K562 (cell line): ENCODE results near the gene MRPL38. TPM values are rescaled to one million over a fixed set of nuclear protein-coding genes. Genes with fewer than 3 reads are reported as not detected.

Experiments used
- FOS ChIP-seq: IDR thresholded peaks from 3 replicates; pipeline ENCODE4 v1.6.1; 2011; ENCODE audit not compliant: insufficient read length; ENCODE audit errors: extremely low read depth
- MCM2 ChIP-seq: fragments of 450-650 bp; IDR thresholded peaks from 2 replicates; pipeline ENCODE4 v1.6.1; 2017; ENCODE audit warnings: low read depth, mild to moderate bottlenecking
- RFX1 ChIP-seq: fragments of 450-650 bp; IDR thresholded peaks from 2 replicates; pipeline ENCODE4 v1.6.1; 2016; ENCODE audit warnings: mild to moderate bottlenecking, moderate library complexity
- SMARCB1 ChIP-seq: IDR thresholded peaks from 2 replicates; pipeline ENCODE4 v1.6.1; 2011; ENCODE audit warnings: improper control_type of control experiment, low read depth; ENCODE audit not compliant: insufficient read length
- SRSF7 ChIP-seq: fragments of 200-400 bp; formaldehyde crosslinking; optimal IDR thresholded peaks from 2 replicates; pipeline ENCODE3; 2017; ENCODE audit warnings: mild to moderate bottlenecking, low read depth, low read length
- TEAD1 ChIP-seq, 2 experiments: fragments of 450-650 bp in 1 of 2; sonication (generic) in 1 of 2; formaldehyde crosslinking; IDR thresholded peaks; 2 replicates each; pipeline versions ENCODE4 v1.4.0 to v1.8.0; 2020 to 2022; ENCODE audit warnings: mild to moderate bottlenecking in 2 of 2, missing genetic modification reagents in 1 of 2
- ZNF75A ChIP-seq: fragments of 450-650 bp; formaldehyde crosslinking; IDR thresholded peaks from 2 replicates; pipeline ENCODE4 v1.4.0; 2020; ENCODE audit warnings: mild to moderate bottlenecking
- ZNF766 ChIP-seq: fragments of 200-800 bp; sonication (Bioruptor generic); conservative IDR thresholded peaks from 2 replicates; pipeline ENCODE4 v1.6.1; 2016; ENCODE audit warnings: missing genetic modification characterization, missing compliant biosample characterization
- ZNF79 ChIP-seq: fragments of 250-450 bp; sonication (Bioruptor Pico); IDR thresholded peaks from 2 replicates; pipeline ENCODE4 v1.4.0; 2020; ENCODE audit warnings: low read depth, mild to moderate bottlenecking, moderate library complexity
- polyA plus RNA-seq, 8 experiments: library from polyadenylated mRNA; depleted of rRNA in 4 of 8; stranded (reverse) in 5 of 8; unstranded in 3 of 8; fragments of >200 nt; fragmentation: Nextera tagmentation in 2 of 8; fragmentation: Illumina TruSeq in 1 of 8; extraction: Ambion mirVana in 2 of 8; extraction: Trizol in 1 of 8; gene quantifications; 2 replicates each; pipeline versions ENCODE4 v1.2.1 to v1.2.3, GENCODE V29; 2011 to 2014; ENCODE audit warnings: inconsistent platforms in 1 of 8, missing spikeins in 1 of 8
- total RNA-seq, 7 experiments: library from RNA; depleted of rRNA in 6 of 7; stranded (reverse); fragments of >200 nt in 6 of 7; fragmentation: Illumina TruSeq in 2 of 7; extraction: Trizol in 2 of 7; gene quantifications; 2 replicates each; pipeline versions ENCODE4 v1.2.1 to v1.2.3, GENCODE V29; 2011 to 2021; ENCODE audit warnings: low replicate concordance in 1 of 7
- TF ChIP-seq, protein P1 (sequence below): sonication (generic); formaldehyde crosslinking; IDR thresholded peaks from 2 replicates; pipeline ENCODE4 v1.8.0; 2022; ENCODE audit warnings: missing genetic modification reagents, mild to moderate bottlenecking, moderate library complexity, borderline replicate concordance
- TF ChIP-seq, protein P2 (sequence below): fragments of 250-450 bp; sonication (Bioruptor Pico); IDR thresholded peaks from 2 replicates; pipeline ENCODE4 v1.8.0; 2021; ENCODE audit warnings: borderline replicate concordance, mild to moderate bottlenecking, moderate library complexity; ENCODE audit not compliant: poor library complexity, severe bottlenecking
- TF ChIP-seq, protein P3 (sequence below): fragments of 250-450 bp; sonication (Bioruptor Pico); IDR thresholded peaks from 2 replicates; pipeline ENCODE4 v1.5.0; 2021; ENCODE audit warnings: mild to moderate bottlenecking, moderate library complexity
- TF ChIP-seq, protein P4 (sequence below), 2 experiments: IDR thresholded peaks; 2 replicates each; pipeline ENCODE4 v1.6.1; 2012; ENCODE audit warnings: improper control_type of control experiment in 2 of 2, low read depth in 2 of 2, low read length in 2 of 2, borderline replicate concordance in 1 of 2
- TF ChIP-seq, protein P5 (sequence below): fragments of 450-650 bp; formaldehyde crosslinking; conservative IDR thresholded peaks from 2 replicates; pipeline ENCODE4 v1.4.0; 2022; ENCODE audit warnings: mild to moderate bottlenecking, missing genetic modification characterization

The MRPL38 gene
- total and polyA plus RNA-seq, 9 of the 15 experiments (the other 6 are each of a cell fraction or from before 2014, with no cell fraction given) = 4.5 to 154 (median 48.5) TPM

DNA sequence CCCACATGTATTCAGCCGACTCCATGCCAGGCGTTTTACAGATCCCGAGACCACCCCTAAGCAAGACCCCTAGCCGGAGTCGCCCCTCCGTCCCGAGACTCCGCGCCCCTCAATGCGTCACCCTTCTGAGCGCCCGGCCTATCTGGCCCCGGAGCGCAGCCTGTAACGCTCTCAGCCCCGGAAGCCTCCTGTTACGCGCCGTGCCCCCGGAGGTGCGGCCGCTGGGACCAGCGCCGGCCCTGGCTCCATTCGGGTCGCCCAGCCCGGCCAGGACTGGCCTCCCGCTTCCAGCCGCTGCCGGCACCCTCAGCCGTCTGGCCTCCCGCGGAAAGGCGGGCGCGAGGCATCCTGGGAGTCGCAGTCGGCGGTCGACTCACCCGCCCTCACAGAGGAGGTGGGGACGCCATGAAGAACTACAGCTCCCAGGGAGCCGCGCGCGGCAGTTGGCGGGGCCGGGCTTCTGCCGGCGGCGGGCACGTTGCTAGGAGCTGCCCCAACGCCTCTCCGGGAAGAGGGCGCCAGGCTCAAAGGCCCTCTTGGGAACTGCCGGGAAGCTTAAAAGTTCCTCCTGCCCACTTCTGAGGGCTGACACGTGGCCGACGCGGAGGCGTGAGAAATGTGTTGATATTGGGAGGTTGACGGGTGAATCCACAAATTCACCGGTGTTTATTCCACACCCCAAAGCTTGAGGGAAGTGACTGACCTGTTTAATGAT lies 36.2 kb upstream of the MRPL38 start, which contains the start of gene FBF1 (continued):
- TF ChIP-seq, protein P1, sequence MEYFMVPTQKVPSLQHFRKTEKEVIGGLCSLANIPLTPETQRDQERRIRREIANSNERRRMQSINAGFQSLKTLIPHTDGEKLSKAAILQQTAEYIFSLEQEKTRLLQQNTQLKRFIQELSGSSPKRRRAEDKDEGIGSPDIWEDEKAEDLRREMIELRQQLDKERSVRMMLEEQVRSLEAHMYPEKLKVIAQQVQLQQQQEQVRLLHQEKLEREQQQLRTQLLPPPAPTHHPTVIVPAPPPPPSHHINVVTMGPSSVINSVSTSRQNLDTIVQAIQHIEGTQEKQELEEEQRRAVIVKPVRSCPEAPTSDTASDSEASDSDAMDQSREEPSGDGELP (CRISPR knock-in tag) = peak; percentile 91; the same call in 1 of the 2 replicates
- TF ChIP-seq ZNF79 (CRISPR knock-in tag) = no peak
- peak; percentile 33 to 79; a peak in 2 of 4 replicates for TF ChIP-seq TEAD1 (CRISPR knock-in tag; IDR thresholded peaks at IDR 0.05)
- TF ChIP-seq MCM2 = no peak
- TF ChIP-seq RFX1 = peak; percentile 92
- TF ChIP-seq ZNF766 (CRISPR knock-in tag) = no peak
- TF ChIP-seq FOS = no peak
- TF ChIP-seq, protein P2, sequence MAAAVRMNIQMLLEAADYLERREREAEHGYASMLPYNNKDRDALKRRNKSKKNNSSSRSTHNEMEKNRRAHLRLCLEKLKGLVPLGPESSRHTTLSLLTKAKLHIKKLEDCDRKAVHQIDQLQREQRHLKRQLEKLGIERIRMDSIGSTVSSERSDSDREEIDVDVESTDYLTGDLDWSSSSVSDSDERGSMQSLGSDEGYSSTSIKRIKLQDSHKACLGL (CRISPR knock-in tag) = peak; percentile 12
- TF ChIP-seq, protein P3, sequence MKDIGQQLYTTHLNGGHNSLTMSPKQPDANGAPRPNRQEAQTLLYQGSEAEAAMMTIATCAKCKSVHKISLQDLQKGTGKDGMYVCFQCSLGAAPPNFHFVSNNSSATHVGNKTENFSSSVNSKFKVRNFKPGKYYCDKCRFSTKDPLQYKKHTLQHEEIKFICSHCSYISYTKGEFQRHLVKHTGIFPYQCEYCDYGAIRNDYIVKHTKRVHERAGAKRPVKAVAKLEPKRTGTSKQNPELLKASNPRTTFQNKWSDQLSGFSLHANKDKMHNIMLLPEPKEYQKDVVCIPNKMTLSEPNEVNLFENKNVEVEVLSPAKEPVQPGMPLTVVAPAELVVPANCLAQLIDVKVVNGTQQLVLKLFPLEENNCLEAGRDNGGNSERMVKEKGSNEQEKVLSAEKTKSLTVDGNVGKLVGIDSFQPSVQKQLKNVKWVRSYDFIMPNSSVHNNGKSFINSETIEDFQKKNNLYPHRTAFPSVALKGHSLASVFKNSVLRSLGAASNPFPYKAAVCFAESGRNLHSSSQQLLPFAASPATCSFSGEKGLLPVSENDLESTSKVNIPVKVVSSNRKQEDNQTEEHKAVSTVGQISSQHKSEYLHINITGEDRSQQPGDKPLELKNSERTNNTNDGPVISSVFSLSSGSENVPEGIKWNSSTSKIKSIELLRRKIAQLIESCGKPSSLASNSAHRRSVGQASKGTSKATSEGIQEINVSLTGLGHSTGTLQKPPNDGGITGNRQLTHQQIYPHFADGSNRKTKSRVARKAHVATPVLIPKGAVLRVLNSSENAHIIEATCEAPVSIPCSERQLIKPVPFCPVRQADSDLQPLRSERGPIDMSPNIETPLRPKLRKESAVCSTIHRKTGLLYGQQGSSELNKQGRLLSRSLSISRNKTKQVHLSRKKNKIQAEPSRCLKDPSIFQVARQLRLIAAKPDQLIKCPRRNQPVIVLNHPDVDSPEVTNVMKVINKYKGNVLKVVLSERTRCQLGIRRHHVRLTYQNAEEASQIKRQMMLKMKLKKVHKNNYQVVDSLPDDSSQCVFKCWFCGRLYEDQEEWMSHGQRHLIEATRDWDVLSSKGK (CRISPR knock-in tag) = no peak
- no peak for TF ChIP-seq SMARCB1
- no peak for TF ChIP-seq ZNF75A (CRISPR knock-in tag)
- TF ChIP-seq, protein P4, sequence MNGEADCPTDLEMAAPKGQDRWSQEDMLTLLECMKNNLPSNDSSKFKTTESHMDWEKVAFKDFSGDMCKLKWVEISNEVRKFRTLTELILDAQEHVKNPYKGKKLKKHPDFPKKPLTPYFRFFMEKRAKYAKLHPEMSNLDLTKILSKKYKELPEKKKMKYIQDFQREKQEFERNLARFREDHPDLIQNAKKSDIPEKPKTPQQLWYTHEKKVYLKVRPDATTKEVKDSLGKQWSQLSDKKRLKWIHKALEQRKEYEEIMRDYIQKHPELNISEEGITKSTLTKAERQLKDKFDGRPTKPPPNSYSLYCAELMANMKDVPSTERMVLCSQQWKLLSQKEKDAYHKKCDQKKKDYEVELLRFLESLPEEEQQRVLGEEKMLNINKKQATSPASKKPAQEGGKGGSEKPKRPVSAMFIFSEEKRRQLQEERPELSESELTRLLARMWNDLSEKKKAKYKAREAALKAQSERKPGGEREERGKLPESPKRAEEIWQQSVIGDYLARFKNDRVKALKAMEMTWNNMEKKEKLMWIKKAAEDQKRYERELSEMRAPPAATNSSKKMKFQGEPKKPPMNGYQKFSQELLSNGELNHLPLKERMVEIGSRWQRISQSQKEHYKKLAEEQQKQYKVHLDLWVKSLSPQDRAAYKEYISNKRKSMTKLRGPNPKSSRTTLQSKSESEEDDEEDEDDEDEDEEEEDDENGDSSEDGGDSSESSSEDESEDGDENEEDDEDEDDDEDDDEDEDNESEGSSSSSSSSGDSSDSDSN (IDR thresholded peaks at IDR 0.05; ENCODE audit: borderline replicate concordance in 1 of 2, low read depth in 2 of 2, low read length in 2 of 2) = 0 out of 4 replicates have a peak, but pooled peaks of 1 of the 2 experiments have one; percentile 60
- TF ChIP-seq SRSF7 = no peak
- TF ChIP-seq, protein P5, sequence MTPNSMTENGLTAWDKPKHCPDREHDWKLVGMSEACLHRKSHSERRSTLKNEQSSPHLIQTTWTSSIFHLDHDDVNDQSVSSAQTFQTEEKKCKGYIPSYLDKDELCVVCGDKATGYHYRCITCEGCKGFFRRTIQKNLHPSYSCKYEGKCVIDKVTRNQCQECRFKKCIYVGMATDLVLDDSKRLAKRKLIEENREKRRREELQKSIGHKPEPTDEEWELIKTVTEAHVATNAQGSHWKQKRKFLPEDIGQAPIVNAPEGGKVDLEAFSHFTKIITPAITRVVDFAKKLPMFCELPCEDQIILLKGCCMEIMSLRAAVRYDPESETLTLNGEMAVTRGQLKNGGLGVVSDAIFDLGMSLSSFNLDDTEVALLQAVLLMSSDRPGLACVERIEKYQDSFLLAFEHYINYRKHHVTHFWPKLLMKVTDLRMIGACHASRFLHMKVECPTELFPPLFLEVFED = 0 out of 2 replicates have a peak, but pooled peaks have one; percentile 7
